Keratinocyte (primary cell): ENCODE data around the gene INHBE. TPM values are rescaled to one million over a fixed set of nuclear protein-coding genes. Genes with fewer than 3 reads are reported as not detected.

ENCODE experiments used
- DNase-seq: peaks from one replicate; pipeline ENCODE4 v3.0.0-alpha.2; 2011; ENCODE audit warnings: low read depth, missing footprints, low spot score
- FAIRE-seq: peaks from 2 replicates; lab custom pipeline; 2011; peaks lifted over from hg19 to GRCh38; lab: Jason Lieb, UNC
- H2AFZ ChIP-seq: 2 replicates; pipeline ENCODE4 v1.6.0; 2012; ENCODE audit warnings: low read length, control low read depth, inconsistent platforms; ENCODE audit not compliant: control insufficient read depth
- H3K27ac ChIP-seq: 2 replicates; pipeline ENCODE4 v1.5.1; 2011; ENCODE audit warnings: low read length; ENCODE audit not compliant: control insufficient read depth, insufficient read depth
- H3K27me3 ChIP-seq: 3 replicates; pipeline ENCODE4 v1.6.0; 2011; ENCODE audit warnings: low read length; ENCODE audit not compliant: control insufficient read depth, insufficient read depth; ENCODE audit errors: extremely low read depth
- H3K36me3 ChIP-seq, 2 experiments: 2 replicates in 1 of 2; 3 replicates in 1 of 2; pipeline ENCODE4 v1.5.1; 2011; ENCODE audit warnings: low read length in 2 of 2, mild to moderate bottlenecking in 1 of 2; ENCODE audit not compliant: control insufficient read depth in 2 of 2, insufficient read depth in 2 of 2; ENCODE audit errors: extremely low read depth in 1 of 2
- H3K4me1 ChIP-seq: 3 replicates; pipeline ENCODE4 v1.5.1; 2011; ENCODE audit warnings: low read length; ENCODE audit not compliant: control insufficient read depth, insufficient read depth; ENCODE audit errors: extremely low read depth
- H3K4me2 ChIP-seq: 3 replicates; pipeline ENCODE4 v1.6.0; 2011; ENCODE audit warnings: low read depth, low read length; ENCODE audit not compliant: control insufficient read depth, insufficient read depth; ENCODE audit errors: extremely low read depth
- H3K4me3 ChIP-seq, 3 experiments: fragments of 200-600 bp in 1 of 3; sonication (generic) in 1 of 3; 2 replicates in 2 of 3; 3 replicates in 1 of 3; pipeline ENCODE4 v1.5.1; 2011 to 2016; ENCODE audit warnings: low read length in 3 of 3, mild to moderate bottlenecking in 3 of 3, control low read depth in 2 of 3, inconsistent platforms in 1 of 3, low read depth in 1 of 3, mixed read lengths in 1 of 3, mixed run types in 1 of 3, moderate library complexity in 1 of 3; ENCODE audit not compliant: control insufficient read depth in 2 of 3, insufficient read depth in 2 of 3; ENCODE audit errors: extremely low read depth in 1 of 3
- H3K79me2 ChIP-seq: 2 replicates; pipeline ENCODE4 v1.6.0; 2012; ENCODE audit warnings: low read length; ENCODE audit not compliant: control insufficient read depth, insufficient read depth
- H3K9ac ChIP-seq: 3 replicates; pipeline ENCODE4 v1.6.0; 2011; ENCODE audit warnings: low read length; ENCODE audit not compliant: control insufficient read depth, insufficient read depth; ENCODE audit errors: extremely low read depth
- H3K9me1 ChIP-seq: 3 replicates; pipeline ENCODE4 v1.6.0; 2011; ENCODE audit warnings: low read length; ENCODE audit not compliant: control insufficient read depth, insufficient read depth; ENCODE audit errors: extremely low read depth
- H3K9me3 ChIP-seq: 2 replicates; pipeline ENCODE4 v1.5.1; 2012; ENCODE audit warnings: low read depth, low read length; ENCODE audit not compliant: control insufficient read depth
- H4K20me1 ChIP-seq: 3 replicates; pipeline ENCODE4 v1.6.0; 2011; ENCODE audit warnings: low read length; ENCODE audit not compliant: control insufficient read depth, insufficient read depth; ENCODE audit errors: extremely low read depth
- CTCF ChIP-seq, 3 experiments: IDR thresholded peaks in 1 of 3; conservative IDR thresholded peaks in 1 of 3; optimal IDR thresholded peaks in 1 of 3; 2 replicates in 2 of 3; 3 replicates in 1 of 3; pipeline versions ENCODE3 to v1.5.1; 2011; ENCODE audit warnings: low read length in 3 of 3, mild to moderate bottlenecking in 3 of 3, moderate library complexity in 2 of 3, control low read depth in 1 of 3, inconsistent platforms in 1 of 3; ENCODE audit not compliant: insufficient read depth in 2 of 3; ENCODE audit errors: extremely low read depth in 1 of 3
- EZH2 ChIP-seq: IDR thresholded peaks from one replicate; pipeline ENCODE4 v1.6.1; 2012; ENCODE audit warnings: inconsistent platforms, mild to moderate bottlenecking, low read length, moderate library complexity
- dilution Hi-C: fragments of 300-500 bp; cut with MboI; formaldehyde crosslinking; loops from one replicate; pipeline ENCODE4 v1.7.0; 2020; ENCODE audit warnings: low sequenced_read_pairs; ENCODE audit not compliant: extremely low pct_ligation_motif_present
- polyA plus RNA-seq, 5 experiments: library from polyadenylated mRNA; depleted of rRNA in 3 of 5; stranded (reverse) in 3 of 5; stranded (forward) in 1 of 5; unstranded in 1 of 5; fragments of >200 nt; gene quantifications; 1 replicate in 1 of 5; 2 replicates in 3 of 5; 3 replicates in 1 of 5; pipeline versions ENCODE4 v1.2.1 to v1.2.3, GENCODE V29; 2011 to 2012; ENCODE audit warnings: missing spikeins in 2 of 5, low read depth in 1 of 5, low replicate concordance in 1 of 5

INHBE gene
- polyA plus RNA-seq, 1 donor (not counting 4 experiments of a cell fraction or from before 2014, with no cell fraction given), result not detected

GRCh38 chr12:57454213-57454565 lies 918 bp upstream of the INHBE start:
- Histone ChIP-seq H3K9me1 (no peaks in the 10 kb centered on the region), H3K27ac (no peak overlapping the region), H3K36me3 (no peaks in the 10 kb centered on the region), H2AFZ (no peak overlapping the region), H3K4me3 (no peak overlapping the region), H3K79me2 (no peaks in the 10 kb centered on the region), H3K4me1 (peaks cover 29% of the 10 kb centered on the region), H3K4me2 (no peak overlapping the region), H3K9me3 (no peaks in the 10 kb centered on the region), H3K27me3 (peaks cover 7% of the 10 kb centered on the region), H3K9ac (no peak overlapping the region), H4K20me1 (no peaks in the 10 kb centered on the region)
- dilution Hi-C loops, result no loop called here
- FAIRE-seq, result no peak
- DNase-seq, result no peak
- no peak for TF ChIP-seq EZH2
- no peak for TF ChIP-seq CTCF (optimal IDR thresholded peaks at IDR 0.05 in 1 of 3, IDR thresholded peaks at IDR 0.05 in 1 of 3, conservative IDR thresholded peaks at IDR 0.05 in 1 of 3; ENCODE audit: extremely low read depth in 1 of 3, insufficient read depth in 2 of 3, low read length in 3 of 3)

GRCh38 chr12:57455374-57456144 lies 452 bp downstream of the INHBE start:
- no peak overlapping the region for H3K27ac ChIP-seq
- DNase-seq, result no peak

More at GRCh38 chr12:57455374-57456144, 452 bp downstream of the INHBE start:
- FAIRE-seq, result no peak
- no peaks in the 10 kb centered on the region for H3K9me3 ChIP-seq
- peak overlapping the region; percentile 48 for H2AFZ ChIP-seq
- peaks cover 30% of the 10 kb centered on the region for H3K4me1 ChIP-seq
- no peak overlapping the region for H3K9ac ChIP-seq
- peak overlapping the region in 1 of 3 experiments; percentile 39 for H3K4me3 ChIP-seq
- TF ChIP-seq CTCF (optimal IDR thresholded peaks at IDR 0.05 in 1 of 3, IDR thresholded peaks at IDR 0.05 in 1 of 3, conservative IDR thresholded peaks at IDR 0.05 in 1 of 3; ENCODE audit: extremely low read depth in 1 of 3, insufficient read depth in 2 of 3, low read length in 3 of 3) (no peak), EZH2 (no peak)
- no peaks in the 10 kb centered on the region for H3K36me3 ChIP-seq
- dilution Hi-C loops, result no loop called here
- H3K79me2 ChIP-seq, result no peaks in the 10 kb centered on the region
- H4K20me1 ChIP-seq, result no peaks in the 10 kb centered on the region
- H3K27me3 ChIP-seq, result peaks cover 10% of the 10 kb centered on the region
- H3K9me1 ChIP-seq, result no peaks in the 10 kb centered on the region
- peak overlapping the region; percentile 71 for H3K4me2 ChIP-seq
